Stomach smooth muscle (tissue), 2 donors: ENCODE data around the gene SLC22A16.

ENCODE experiments used
- H3K27ac ChIP-seq: one replicate; pipeline ENCODE4 v1.7.0; 2013; ENCODE audit warnings: mild to moderate bottlenecking, low read length, inconsistent platforms
- H3K27me3 ChIP-seq, 2 donors: one replicate each; pipeline ENCODE4 v1.7.0; 2013; ENCODE audit warnings: low read length in 2 of 2; ENCODE audit not compliant: insufficient read depth in 2 of 2, control insufficient read depth in 1 of 2
- H3K36me3 ChIP-seq, 2 donors: one replicate each; pipeline ENCODE4 v1.7.0; 2013; ENCODE audit warnings: low read length in 2 of 2; ENCODE audit not compliant: control insufficient read depth in 2 of 2, insufficient read depth in 2 of 2
- H3K4me1 ChIP-seq: one replicate; pipeline ENCODE4 v1.7.0; 2013; ENCODE audit warnings: low read length; ENCODE audit not compliant: control insufficient read depth, insufficient read depth
- H3K4me3 ChIP-seq, 2 donors: one replicate each; pipeline ENCODE4 v1.7.0; 2013; ENCODE audit warnings: low read length in 2 of 2
- H3K9ac ChIP-seq, 2 donors: one replicate each; pipeline ENCODE4 v1.7.0; 2013; ENCODE audit warnings: low read length in 2 of 2, mild to moderate bottlenecking in 1 of 2
- H3K9me3 ChIP-seq, 2 donors: one replicate each; pipeline ENCODE4 v1.7.0; 2013; ENCODE audit warnings: low read length in 2 of 2; ENCODE audit not compliant: control insufficient read depth in 2 of 2
- donor health status: healthy.
- donor health status: Pancreatic carcinoma.

Gene SLC22A16

DNA sequence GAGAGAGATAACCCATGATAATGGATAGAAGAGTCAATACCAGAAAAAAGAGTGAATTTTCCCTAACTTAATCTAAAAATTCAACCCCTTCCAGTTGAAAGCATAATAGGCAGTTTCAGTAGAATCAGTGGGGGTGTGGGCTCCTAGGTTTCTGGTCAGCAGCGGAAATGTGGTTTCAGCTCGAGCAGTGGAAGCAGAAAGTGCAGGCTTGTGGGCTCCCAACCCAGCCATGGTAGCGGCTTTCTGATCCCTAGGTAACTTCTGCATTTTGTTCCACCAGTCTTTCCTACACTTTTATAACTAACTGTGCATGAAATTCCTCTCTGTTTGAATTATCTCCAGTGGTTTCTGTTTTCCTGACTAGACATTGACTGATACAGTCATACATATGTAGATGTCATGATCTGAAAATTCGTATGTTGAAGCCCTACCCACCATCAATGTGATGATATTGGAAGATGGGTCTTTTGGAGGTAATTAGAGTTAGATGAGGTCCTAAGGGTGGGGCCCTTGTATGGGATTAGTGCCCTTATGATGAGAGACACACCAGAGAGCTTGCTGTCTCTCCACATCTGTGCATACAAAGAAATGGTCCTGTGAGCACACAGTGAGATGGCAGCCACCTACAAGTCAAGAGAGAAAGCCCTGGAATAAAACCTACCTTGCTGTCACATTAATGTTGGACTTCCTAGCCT, 54.5 kb downstream of the SLC22A16 start:
- Histone ChIP-seq H3K9ac (no peak overlapping the region), H3K36me3 (no peaks in the 10 kb centered on the region), H3K4me3 (no peak overlapping the region), H3K9me3 (peaks cover 0 to 4% of the 10 kb centered on the region in 2 donors), H3K4me1 (no peaks in the 10 kb centered on the region), H3K27ac (no peak overlapping the region), H3K27me3 (no peaks in the 10 kb centered on the region)

DNA sequence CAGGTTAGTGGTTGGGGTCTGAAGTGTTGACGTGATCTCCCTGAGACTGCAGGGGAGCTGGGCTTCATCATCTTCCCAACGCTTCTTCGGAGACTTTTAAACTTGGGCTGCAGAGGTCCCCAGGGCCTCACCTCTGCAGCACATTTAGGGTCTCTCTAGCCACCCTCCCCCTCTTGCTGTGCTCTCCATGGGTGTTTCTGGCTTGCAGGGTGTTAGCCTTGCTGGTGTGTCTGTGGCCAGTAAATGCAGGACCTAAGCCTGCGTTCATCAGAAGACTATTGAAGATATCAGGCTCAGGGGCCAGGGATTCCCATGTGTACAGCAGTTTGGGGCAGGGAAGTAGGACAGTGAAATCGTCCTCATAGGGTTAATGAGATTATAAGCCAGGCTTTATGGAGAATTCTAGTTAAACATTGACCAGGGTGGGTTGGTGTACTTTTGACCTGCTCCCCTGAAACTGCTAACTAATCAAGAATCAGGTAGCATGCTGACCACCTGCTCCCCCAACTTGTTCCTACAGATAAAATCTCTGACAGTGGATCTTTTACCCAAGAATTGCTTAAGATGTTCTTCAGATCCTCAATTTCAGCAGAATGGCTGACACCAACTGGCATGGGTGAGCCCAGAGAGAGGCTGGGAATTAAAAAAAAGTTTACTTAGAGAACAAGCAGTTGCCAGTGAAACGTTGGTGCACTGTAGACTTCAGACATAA, 57.2 kb downstream of the SLC22A16 start:
- peaks cover 19% of the 10 kb centered on the region for H3K4me1 ChIP-seq
- no peak overlapping the region for H3K4me3 ChIP-seq
- H3K9ac ChIP-seq: no peak overlapping the region
- no peak overlapping the region for H3K27ac ChIP-seq
- H3K27me3 ChIP-seq: no peaks in the 10 kb centered on the region
- no peaks in the 10 kb centered on the region for H3K36me3 ChIP-seq
- peaks cover 0 to 4% of the 10 kb centered on the region in 2 donors for H3K9me3 ChIP-seq

DNA sequence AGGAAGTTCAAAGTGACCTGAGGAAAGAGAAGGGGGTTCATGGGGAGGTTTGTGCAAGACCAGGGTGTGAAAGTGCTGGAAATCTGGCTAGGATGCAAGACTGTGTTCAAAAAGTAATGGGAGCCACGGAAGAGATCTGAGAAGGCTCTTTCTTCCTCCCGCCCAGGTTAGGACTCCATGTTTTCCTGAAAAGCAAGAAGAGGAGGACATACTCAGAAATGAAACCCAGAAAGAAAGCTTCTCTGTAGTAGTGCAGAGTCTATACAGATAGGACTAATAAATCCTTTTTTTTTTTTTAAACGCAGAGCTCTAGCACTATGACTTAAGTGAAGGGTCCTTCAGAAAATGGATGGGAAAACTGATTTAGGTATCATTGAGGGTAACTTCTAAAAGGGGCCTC, 57.8 kb downstream of the SLC22A16 start:
- Histone ChIP-seq H3K4me3 (no peak overlapping the region), H3K4me1 (peaks cover 19% of the 10 kb centered on the region)

GRCh38 chr6:110415086-110415916, 61.1 kb downstream of the SLC22A16 start, which contains the start of gene DDO:
Gene DDO (minus strand): TSS chr6:110415575. CDS start chr6:110413462, 2,113 bp downstream.
- peak within 1 kb of the TSS; percentile 79 for H3K27ac ChIP-seq
- H3K9me3 ChIP-seq: no peaks in the 10 kb centered on the region
- peaks cover 19% of the 10 kb centered on the region for H3K4me1 ChIP-seq
- no peaks in the 10 kb centered on the region for H3K27me3 ChIP-seq
- peak within 1 kb of the TSS; percentile 46 to 74 for H3K4me3 ChIP-seq
- H3K9ac ChIP-seq: peak within 1 kb of the TSS in 1 of 2 donors; percentile 60
- H3K36me3 ChIP-seq: no peaks in the 10 kb centered on the region

More for the DNA sequence above, 57.8 kb downstream of the SLC22A16 start:
- no peaks in the 10 kb centered on the region for H3K36me3 ChIP-seq
- no peak overlapping the region for H3K9ac ChIP-seq
- H3K9me3 ChIP-seq: peaks cover 0 to 4% of the 10 kb centered on the region in 2 donors
- no peaks in the 10 kb centered on the region for H3K27me3 ChIP-seq
- H3K27ac ChIP-seq: no peak overlapping the region

- Histone ChIP-seq H3K36me3 (no peaks in the 10 kb centered on the region), H3K27me3 (no peaks in the 10 kb centered on the region), H3K4me3 (peak overlapping the region in 1 of 2 donors; percentile 74), H3K4me1 (peaks cover 19% of the 10 kb centered on the region), H3K9me3 (no peaks in the 10 kb centered on the region), H3K27ac (peak overlapping the region; percentile 79), H3K9ac (peak overlapping the region in 1 of 2 donors; percentile 60)
These were observed 61.7 kb downstream of the SLC22A16 start for GRCh38 chr6:110414669-110415068.

DNA sequence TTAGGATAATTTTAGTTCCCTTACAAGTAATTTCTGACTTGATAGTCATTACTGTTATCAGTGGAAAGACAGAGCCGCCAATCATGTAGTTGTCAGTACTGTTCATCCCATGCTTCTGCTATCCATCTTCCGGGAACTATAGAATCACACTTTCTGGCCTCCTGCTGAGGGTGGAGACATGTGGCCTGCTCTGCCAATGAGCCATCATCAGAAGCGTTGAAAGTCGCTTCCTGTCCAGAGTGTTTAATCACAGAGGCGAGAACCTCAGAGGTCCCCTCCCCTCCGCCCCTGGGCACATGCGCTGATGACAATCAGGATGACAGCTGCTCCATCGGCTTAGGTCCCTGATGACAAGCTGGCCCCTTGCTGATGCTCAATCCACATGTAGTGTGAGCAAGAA, 64.1 kb downstream of the SLC22A16 start:
- Histone ChIP-seq H3K36me3 (no peaks in the 10 kb centered on the region), H3K9ac (no peak overlapping the region), H3K4me1 (peaks cover 19% of the 10 kb centered on the region), H3K4me3 (no peak overlapping the region), H3K27ac (no peak overlapping the region), H3K27me3 (no peaks in the 10 kb centered on the region), H3K9me3 (no peaks in the 10 kb centered on the region)

DNA sequence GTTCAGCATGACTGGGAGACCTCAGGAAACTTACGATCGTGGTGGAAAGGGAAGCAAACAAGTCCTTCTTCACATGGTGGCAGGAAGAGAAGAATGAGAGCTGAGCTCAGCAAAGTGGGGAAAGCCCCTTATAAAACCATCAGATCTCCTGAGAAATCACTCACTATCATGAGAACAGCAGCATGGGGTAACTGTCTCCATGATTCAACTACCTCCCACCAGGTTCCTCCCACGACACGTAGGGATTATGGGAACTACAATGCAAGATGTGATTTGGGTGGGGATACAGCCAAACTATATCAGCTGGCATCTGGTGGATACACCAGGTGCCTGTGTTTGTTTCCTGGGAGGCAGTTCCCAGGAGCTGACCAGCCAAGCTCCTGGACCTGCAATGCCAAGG, 65.9 kb downstream of the SLC22A16 start:
- no peaks in the 10 kb centered on the region for H3K9me3 ChIP-seq
- no peak overlapping the region for H3K27ac ChIP-seq
- H3K4me1 ChIP-seq: peaks cover 10% of the 10 kb centered on the region
- H3K4me3 ChIP-seq: no peak overlapping the region
- no peak overlapping the region for H3K9ac ChIP-seq
- H3K27me3 ChIP-seq: no peaks in the 10 kb centered on the region
- H3K36me3 ChIP-seq: no peaks in the 10 kb centered on the region

DNA sequence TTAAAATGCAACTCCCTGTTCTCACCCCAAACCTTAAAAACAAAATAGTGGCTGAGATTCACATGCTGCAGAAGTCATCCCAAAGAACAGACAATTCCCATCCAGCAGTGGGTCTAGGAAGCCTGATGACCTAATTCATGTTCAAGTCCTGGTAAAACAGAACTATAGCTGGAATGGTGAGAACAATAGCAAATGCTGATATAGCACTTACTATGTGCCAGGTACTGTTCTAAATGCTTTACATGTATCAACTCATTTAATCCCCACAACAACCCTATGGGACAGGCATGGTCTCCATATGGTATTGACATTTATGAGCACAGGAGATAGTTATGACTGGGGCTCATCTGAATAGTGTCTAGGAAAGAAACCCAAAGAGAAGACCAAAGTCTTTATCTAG, 66.6 kb downstream of the SLC22A16 start:
- peaks cover 4% of the 10 kb centered on the region for H3K4me1 ChIP-seq
- H3K9me3 ChIP-seq: no peaks in the 10 kb centered on the region
- H3K9ac ChIP-seq: no peak overlapping the region
- no peak overlapping the region for H3K27ac ChIP-seq
- H3K27me3 ChIP-seq: no peaks in the 10 kb centered on the region
- H3K4me3 ChIP-seq: no peak overlapping the region
- H3K36me3 ChIP-seq: no peaks in the 10 kb centered on the region

DNA sequence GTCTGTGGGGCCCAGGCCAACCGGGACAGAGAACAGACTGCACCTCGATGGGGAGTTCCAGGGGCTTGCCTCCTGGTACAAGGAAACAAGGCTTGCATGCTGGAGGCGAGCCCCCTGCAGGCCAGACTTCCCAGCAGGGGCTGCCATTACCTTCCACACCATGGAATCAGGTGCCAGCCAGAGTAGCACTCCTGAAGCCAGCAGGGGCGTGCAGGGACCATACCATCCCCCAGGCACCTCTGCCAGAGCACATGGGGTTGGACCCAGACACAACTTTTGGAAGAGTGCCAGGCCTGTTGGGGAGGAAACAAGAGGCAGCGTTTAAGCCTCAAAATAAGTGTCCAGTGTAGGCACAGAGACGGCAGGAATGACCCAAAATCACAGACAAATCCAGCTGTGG, 67.5 kb downstream of the SLC22A16 start:
- Histone ChIP-seq H3K4me3 (no peak overlapping the region), H3K4me1 (no peaks in the 10 kb centered on the region), H3K27ac (no peak overlapping the region), H3K9ac (no peak overlapping the region), H3K9me3 (no peaks in the 10 kb centered on the region), H3K36me3 (no peaks in the 10 kb centered on the region), H3K27me3 (no peaks in the 10 kb centered on the region)

GRCh38 chr6:110404607-110405006, 71.8 kb downstream of the SLC22A16 start:
- no peak overlapping the region for H3K4me3 ChIP-seq
- H3K27ac ChIP-seq: no peak overlapping the region
- no peaks in the 10 kb centered on the region for H3K9me3 ChIP-seq
- no peak overlapping the region for H3K9ac ChIP-seq
- H3K27me3 ChIP-seq: no peaks in the 10 kb centered on the region
- no peaks in the 10 kb centered on the region for H3K36me3 ChIP-seq
- peaks cover 8% of the 10 kb centered on the region for H3K4me1 ChIP-seq
